ENCODE data around the gene MGP. TPM values are rescaled to one million over a fixed set of nuclear protein-coding genes. Genes with fewer than 3 reads are reported as not detected.

The MGP gene
- polyA plus RNA-seq, 1 donor from 2014 or later = 0.90 TPM

GRCh38 chr12:14905269-14906004, 19.8 kb upstream of the MGP start:
- no peak overlapping the region for H2AFZ ChIP-seq (ENCODE audit: low read depth, low read length)

DNA sequence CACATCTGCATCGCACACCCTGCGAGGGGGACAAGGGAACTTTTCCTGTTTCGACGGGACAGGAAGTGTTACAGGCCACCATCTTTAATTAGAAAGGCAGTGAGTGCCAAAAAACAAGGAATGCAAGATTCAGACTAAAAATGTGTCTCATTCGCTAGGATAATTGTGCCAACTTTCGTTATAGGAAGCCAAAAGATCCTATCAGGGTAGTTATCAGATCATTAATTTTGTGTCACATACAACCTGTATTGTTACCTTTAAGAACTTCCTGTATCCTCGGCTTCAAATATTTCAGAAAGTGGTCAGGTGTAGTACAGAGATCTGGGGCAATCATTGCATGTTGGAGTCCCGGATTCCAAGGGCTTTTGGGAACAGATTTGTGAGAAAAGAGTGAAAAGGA, 19.2 kb upstream of the MGP start:
- Histone ChIP-seq H3K36me3 (ENCODE audit: insufficient read depth, low read length) (no peaks in the 10 kb centered on the region), H3K4me2 (ENCODE audit: low read length) (no peak overlapping the region), H3K9me2 (ENCODE audit: insufficient read depth, low read length) (no peaks in the 10 kb centered on the region), H3K27ac (ENCODE audit: low read length) (no peak overlapping the region), H3K79me2 (replicated peaks; ENCODE audit: insufficient read depth, low read length) (no peaks in the 10 kb centered on the region), H3K27me3 (ENCODE audit: insufficient read depth, low read depth, low read length) (no peaks in the 10 kb centered on the region), H4K20me1 (ENCODE audit: insufficient read depth) (no peaks in the 10 kb centered on the region), H3F3A (ENCODE audit: insufficient read depth, low read length, poor library complexity, severe bottlenecking) (no peaks in the 10 kb centered on the region), H3K4me3 (ENCODE audit: low read length) (no peak overlapping the region), H3K9ac (ENCODE audit: low read length) (no peak overlapping the region), H2AFZ (ENCODE audit: low read depth, low read length) (no peak overlapping the region), H3K9me3 (ENCODE audit: low read length) (no peaks in the 10 kb centered on the region)
- no peak for TF ChIP-seq REST (IDR thresholded peaks at IDR 0.05; ENCODE audit: borderline replicate concordance)
- TF ChIP-seq EZH2 (IDR thresholded peaks at IDR 0.05; ENCODE audit: borderline replicate concordance, insufficient read depth, low read length, poor library complexity, severe bottlenecking) = no peak
- TF ChIP-seq CTCF (IDR thresholded peaks at IDR 0.05; ENCODE audit: poor library complexity, severe bottlenecking) = no peak
- no peak for TF ChIP-seq POLR2AphosphoS5 (IDR thresholded peaks at IDR 0.05)
- no peak for TF ChIP-seq SMC3 (conservative IDR thresholded peaks at IDR 0.05; ENCODE audit: poor library complexity)
- no peak for TF ChIP-seq RAD21 (conservative IDR thresholded peaks at IDR 0.05)
- no peak for TF ChIP-seq EP300 (conservative IDR thresholded peaks at IDR 0.05; ENCODE audit: poor library complexity, severe bottlenecking)

More at GRCh38 chr12:14905269-14906004, 19.8 kb upstream of the MGP start:
- TF ChIP-seq CTCF (IDR thresholded peaks at IDR 0.05; ENCODE audit: poor library complexity, severe bottlenecking) = no peak
- TF ChIP-seq TAF1 (IDR thresholded peaks at IDR 0.05; ENCODE audit: low read depth) = no peak
- TF ChIP-seq REST (IDR thresholded peaks at IDR 0.05; ENCODE audit: borderline replicate concordance) = no peak
- no peak for TF ChIP-seq EP300 (conservative IDR thresholded peaks at IDR 0.05; ENCODE audit: poor library complexity, severe bottlenecking)
- H4K20me1 ChIP-seq (ENCODE audit: insufficient read depth) = no peaks in the 10 kb centered on the region
- H3K27ac ChIP-seq (ENCODE audit: low read length) = no peak overlapping the region
- H3K4me2 ChIP-seq (ENCODE audit: low read length) = no peak overlapping the region
- no peaks in the 10 kb centered on the region for H3F3A ChIP-seq (ENCODE audit: insufficient read depth, low read length, poor library complexity, severe bottlenecking)
- no peaks in the 10 kb centered on the region for H3K27me3 ChIP-seq (ENCODE audit: insufficient read depth, low read depth, low read length)
- no peaks in the 10 kb centered on the region for H3K9me2 ChIP-seq (ENCODE audit: insufficient read depth, low read length)
- H3K36me3 ChIP-seq (ENCODE audit: insufficient read depth, low read length) = no peaks in the 10 kb centered on the region
- no peak overlapping the region for H3K9ac ChIP-seq (ENCODE audit: low read length)
- H3K79me2 ChIP-seq (replicated peaks; ENCODE audit: insufficient read depth, low read length) = no peaks in the 10 kb centered on the region
- no peaks in the 10 kb centered on the region for H3K9me3 ChIP-seq (ENCODE audit: low read length)
- H3K4me3 ChIP-seq (ENCODE audit: low read length) = no peak overlapping the region
